ENCODE results near the gene EHD3.

Gene EHD3

DNA sequence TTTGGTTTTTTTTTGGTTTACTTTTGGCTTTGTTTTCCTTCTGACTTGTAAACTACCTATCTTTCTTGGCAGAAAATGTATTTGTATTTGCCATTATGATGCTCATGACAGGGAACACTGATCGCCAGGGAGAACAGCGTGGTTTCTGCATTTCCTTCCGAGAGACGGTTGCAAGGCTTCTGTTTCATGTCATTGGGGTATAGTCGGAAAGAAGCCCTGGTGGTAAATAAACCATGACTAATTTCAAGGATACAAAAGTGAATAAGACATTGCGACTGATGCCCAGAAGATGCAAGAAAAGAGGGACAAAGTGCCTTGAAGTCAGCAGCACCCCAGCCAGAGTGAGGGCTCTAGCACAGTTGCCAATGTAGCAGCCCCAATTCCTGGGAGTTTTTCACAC lies 12.4 kb upstream of the EHD3 start:
- no peak for DNase-seq
- TF ChIP-seq POLR2A (IDR thresholded peaks at IDR 0.05; ENCODE audit: low read length) (no peak), GATA1 (IDR thresholded peaks at IDR 0.05; ENCODE audit: low read depth, low read length) (no peak)

DNA sequence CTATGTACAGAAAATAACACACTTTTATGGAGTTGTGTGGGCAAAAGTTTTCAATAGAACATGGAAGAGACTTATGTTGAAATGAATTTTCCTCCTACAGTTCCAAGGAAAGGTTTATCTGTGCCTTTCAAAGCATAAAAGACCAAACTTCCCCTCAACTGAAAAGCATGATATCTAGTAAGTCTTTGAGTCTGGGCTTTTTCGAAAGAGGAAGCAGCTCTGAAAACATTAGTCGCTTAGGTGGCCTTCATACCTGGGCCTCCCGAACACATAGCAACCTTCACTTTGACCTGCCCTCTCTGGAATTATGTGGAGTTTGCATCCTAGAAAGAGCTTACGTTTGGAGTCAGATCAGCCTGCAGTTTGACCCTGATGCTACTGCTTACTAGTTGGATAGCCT lies 11.9 kb upstream of the EHD3 start:
- DNase-seq: no peak
- no peak for TF ChIP-seq POLR2A (IDR thresholded peaks at IDR 0.05; ENCODE audit: low read length)
- no peak for TF ChIP-seq GATA1 (IDR thresholded peaks at IDR 0.05; ENCODE audit: low read depth, low read length)

DNA sequence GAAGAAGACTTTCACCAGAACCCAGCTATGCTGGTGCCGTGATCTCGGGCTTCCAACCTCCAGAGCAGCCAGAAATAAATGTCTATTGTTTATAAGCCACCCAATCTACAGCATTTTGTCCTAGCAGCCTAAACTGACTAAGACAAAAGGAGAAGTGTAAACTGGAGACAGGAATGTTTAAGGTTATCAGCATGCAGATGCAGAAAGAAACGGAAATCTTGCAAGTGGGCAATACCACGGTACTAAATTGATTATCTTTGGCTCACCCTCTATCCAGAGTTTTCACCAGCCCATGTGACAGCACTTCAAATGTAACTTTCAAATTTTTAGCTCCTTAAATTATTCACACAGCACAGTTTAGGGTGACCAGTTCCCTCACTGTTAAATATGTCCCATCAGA lies 10.9 kb upstream of the EHD3 start:
- no peak for TF ChIP-seq POLR2A (IDR thresholded peaks at IDR 0.05; ENCODE audit: low read length)
- no peak for TF ChIP-seq GATA1 (IDR thresholded peaks at IDR 0.05; ENCODE audit: low read depth, low read length)
- DNase-seq: no peak

DNA sequence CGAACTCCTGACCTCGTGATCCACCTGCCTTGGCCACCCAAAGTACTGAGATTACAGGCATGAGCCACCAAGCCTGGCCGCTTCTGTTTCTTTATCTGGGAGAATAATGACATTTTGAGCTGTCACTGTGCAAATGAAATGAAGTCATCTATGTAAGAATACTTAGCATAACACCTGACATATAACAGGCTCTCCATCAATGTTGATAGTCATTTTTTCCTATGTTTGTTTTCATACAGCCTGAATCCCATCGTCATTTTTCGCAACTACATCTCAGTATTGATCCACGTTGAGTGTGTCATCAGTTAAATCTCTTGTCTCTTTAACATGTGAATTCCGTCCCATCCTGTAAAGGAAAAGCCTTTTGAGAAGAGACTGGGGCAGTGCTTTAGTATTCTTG lies 10.2 kb upstream of the EHD3 start:
- DNase-seq: no peak
- TF ChIP-seq POLR2A (IDR thresholded peaks at IDR 0.05; ENCODE audit: low read length): no peak

DNA sequence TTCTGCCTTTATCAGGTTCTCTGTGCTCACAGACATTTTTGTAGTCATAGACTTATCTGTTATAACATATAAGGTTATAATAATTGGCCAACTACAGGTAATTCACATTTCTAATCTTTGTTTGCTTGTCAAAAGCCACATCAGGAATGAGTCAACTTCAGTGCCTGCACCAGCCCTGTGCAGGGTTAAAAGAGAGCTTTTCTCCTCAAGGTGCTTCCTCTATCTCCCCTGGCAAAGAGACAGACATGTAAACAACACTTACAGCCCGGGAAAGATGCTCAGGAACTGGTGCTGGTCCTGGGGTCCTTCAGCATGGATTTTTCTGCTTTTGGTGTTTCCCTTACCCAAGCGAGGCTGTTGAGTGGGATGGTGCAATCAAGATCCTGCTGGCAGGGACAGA lies 7.7 kb upstream of the EHD3 start:
- TF ChIP-seq GATA1 (IDR thresholded peaks at IDR 0.05; ENCODE audit: low read depth, low read length): no peak
- no peak for TF ChIP-seq POLR2A (IDR thresholded peaks at IDR 0.05; ENCODE audit: low read length)
- no peak for DNase-seq

DNA sequence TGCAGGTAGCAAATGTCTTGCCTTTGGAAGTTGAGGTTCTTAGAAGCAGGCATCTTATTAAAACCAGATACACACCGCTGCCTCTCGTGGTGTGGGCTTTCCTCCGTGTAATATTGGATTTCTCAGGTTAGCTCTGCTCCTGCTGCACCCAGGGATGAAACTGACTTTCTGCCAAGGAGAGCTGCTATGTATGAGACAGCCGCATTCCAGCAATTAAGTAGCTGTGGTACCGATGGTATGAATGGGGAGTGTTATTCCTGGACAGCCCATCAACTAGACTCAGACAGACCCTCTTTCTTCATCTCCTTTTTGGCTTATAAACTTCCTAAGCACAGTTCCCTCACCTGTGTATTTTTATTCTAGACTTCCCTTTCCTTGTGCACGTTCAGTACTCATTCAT lies 6.8 kb upstream of the EHD3 start:
- DNase-seq: no peak
- TF ChIP-seq POLR2A (IDR thresholded peaks at IDR 0.05; ENCODE audit: low read length) (no peak), GATA1 (IDR thresholded peaks at IDR 0.05; ENCODE audit: low read depth, low read length) (no peak)

DNA sequence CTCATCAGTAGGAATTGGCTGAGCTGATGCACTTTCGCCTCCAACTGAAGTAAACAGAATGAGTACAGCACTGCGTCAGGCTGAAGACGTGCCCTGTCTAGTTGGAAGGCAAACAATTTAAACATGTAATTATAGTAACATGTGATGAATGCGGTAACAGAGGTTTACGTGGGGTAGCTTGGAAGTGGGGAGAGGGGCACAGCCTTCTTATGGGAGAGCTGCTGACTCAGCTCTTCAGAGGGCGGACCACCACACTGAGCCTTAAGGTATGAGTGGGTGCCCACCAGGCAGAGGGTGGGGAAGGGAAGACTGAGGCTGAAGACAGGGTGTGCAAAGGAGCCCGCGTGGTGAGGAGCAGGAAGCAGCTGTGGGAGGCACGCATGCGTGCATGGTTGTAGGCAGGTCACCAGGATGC lies 6.2 kb upstream of the EHD3 start:
- no peak for DNase-seq
- no peak for TF ChIP-seq GATA1 (IDR thresholded peaks at IDR 0.05; ENCODE audit: low read depth, low read length)

DNA sequence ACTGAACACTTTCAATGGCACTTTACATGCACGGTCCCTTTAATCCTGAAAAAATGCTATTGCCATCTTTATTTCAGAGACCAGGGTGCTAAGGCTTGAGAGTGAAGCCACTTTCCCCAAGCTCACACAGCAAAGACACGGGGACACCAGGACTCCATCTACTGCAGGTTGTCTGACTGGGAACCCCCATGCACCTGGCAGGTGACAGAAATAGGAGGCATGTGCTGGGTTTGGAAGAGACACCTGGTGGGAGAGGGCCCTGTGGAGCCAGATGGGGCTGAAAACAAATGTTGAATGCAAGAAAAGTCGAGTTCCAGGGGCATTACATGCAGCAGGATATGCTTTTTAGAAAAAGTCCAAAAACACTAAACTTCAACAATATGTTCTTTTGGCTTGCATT lies 5.2 kb upstream of the EHD3 start:
- no peak for DNase-seq
- TF ChIP-seq GATA1 (IDR thresholded peaks at IDR 0.05; ENCODE audit: low read depth, low read length) (no peak), POLR2A (IDR thresholded peaks at IDR 0.05; ENCODE audit: low read length) (no peak)

DNA sequence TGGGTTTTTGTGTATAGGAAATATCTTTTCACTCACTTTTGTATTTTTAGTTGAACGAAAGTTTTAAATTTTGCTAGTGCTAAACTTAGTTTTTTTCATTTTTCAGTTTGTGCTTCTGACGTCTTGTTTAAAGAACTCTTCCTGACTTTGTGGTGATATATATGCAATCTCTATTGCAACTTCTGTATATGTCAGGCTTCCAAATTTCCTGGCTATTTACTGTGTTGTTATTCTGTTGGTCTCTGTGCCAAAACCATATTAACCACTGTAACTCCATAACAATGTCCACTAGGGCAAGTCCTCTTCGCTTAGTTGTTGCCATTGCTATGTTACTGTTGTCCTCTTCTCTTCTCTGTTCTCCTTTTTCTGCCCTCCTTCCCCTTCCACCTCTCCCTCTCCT lies 3.2 kb upstream of the EHD3 start:
- TF ChIP-seq GATA1 (IDR thresholded peaks at IDR 0.05; ENCODE audit: low read depth, low read length) (no peak), POLR2A (IDR thresholded peaks at IDR 0.05; ENCODE audit: low read length) (no peak)
- DNase-seq: no peak

DNA sequence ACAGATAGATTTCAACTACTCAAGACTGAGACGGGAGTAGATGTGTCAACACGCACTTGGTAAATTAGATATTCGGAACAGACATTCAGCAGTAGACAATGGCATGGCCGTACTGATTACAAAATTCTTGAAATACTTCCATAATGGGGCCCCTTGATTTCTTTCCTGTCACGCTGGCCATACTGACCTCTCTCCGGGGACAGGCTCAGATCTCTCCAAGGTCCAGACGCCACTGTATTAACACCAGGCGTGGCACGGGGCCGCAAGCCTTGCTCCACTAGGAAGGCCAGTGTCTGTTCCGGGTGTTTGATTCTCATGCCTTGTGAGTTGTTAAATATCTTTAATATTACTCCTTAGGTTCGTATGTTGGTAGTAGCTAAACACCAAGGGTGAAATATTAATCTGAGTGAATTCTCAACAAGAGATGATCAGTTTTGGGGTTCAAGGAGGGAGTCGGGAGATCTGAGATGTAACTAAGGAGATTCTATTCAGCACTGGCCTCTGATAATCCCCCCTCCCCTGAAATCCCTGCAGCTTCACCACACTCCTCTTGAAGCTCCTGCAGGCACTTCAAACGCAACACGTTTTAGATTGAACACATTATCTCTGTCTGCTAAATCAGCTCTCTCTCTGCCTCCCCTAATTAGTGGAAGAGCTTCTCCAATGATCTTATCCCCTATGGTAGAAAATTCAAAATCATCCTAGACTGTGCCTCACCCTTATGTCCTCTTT lies 2.2 kb upstream of the EHD3 start:
- TF ChIP-seq POLR2A (IDR thresholded peaks at IDR 0.05; ENCODE audit: low read length) (no peak), GATA1 (IDR thresholded peaks at IDR 0.05; ENCODE audit: low read depth, low read length) (no peak)

DNA sequence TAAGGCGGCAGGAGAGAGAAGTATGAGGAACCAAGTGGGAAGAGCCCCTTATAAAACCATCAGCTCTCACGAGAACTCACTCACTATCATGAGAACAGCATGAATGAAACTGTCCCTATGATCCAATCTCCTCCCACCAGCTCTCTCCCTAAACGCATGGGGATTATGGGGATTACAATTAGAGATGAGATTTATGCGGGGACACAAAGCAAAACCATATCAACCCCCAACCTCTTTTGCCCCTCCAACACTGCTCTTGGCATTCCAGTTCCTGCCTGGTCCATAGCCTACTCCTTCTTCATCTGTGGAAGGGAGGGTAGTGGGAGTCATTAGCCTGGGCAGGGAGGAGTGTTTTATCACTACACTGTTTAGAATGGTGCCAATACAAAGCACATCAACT lies 1.4 kb upstream of the EHD3 start:
- DNase-seq: no peak
- TF ChIP-seq POLR2A (IDR thresholded peaks at IDR 0.05; ENCODE audit: low read length) (no peak), GATA1 (IDR thresholded peaks at IDR 0.05; ENCODE audit: low read depth, low read length) (no peak)

More for the DNA sequence above, 2.2 kb upstream of the EHD3 start:
- no peak for DNase-seq

DNA sequence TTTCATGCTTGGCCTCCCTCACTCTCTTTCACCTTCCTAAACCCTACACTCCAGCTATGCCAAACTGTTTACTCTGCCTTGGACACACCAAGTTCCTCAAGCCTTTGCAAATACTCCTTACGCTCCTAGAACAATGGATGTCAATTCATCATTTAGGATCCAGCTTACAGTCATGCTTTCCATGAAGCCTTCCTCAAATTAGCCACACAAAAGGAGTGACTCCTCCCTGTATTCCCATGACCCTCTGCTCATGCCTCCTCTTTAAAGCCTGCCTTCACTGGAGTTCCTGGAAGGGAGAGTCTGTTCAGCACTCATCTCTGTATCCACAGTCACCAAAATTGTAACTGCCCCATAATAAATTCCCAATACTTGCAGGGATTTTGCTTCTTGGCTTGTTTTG lies 721 bp upstream of the EHD3 start:
- TF ChIP-seq GATA1 (IDR thresholded peaks at IDR 0.05; ENCODE audit: low read depth, low read length) (no peak), POLR2A (IDR thresholded peaks at IDR 0.05; ENCODE audit: low read length) (no peak)

DNA sequence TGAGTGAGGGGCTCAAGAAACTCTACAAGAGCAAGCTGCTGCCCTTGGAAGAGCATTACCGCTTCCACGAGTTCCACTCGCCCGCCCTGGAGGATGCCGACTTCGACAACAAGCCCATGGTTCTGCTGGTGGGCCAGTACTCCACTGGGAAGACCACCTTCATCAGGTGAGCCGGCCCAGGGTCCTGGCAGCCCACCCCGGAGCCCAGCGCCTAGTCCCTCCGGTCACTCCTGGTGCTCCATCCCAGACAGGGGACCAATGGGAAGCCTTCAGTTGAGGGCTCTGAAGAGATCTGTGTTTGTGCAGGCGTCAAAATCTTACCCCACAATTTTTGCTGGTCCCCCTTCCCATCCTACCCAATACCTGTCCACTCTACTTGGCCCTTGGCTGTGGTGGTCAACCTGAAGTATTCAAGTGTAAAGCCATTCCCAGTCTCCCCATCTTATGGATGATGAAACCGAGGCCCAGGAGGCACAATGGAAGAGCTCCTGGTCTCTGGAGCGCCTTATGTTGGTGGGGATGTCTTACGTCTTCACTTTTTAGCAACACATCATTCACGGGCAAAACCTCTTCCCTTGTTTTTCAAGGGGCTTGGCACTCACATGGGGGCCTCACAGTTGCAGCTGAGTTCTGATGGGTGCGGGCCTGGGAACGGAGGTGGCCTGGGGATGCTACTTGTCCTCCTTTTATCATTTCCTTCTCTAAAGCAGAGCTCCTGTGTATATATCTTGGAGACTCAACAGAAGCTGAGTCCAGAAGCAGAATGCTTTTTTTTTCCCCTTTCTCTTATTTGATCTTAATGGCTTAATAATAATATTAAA lies 941 bp downstream of the EHD3 start:
- no peak for DNase-seq
- TF ChIP-seq POLR2A (IDR thresholded peaks at IDR 0.05; ENCODE audit: low read length) (no peak), GATA1 (IDR thresholded peaks at IDR 0.05; ENCODE audit: low read depth, low read length) (no peak)

More for the DNA sequence above, 721 bp upstream of the EHD3 start:
- no peak for DNase-seq

DNA sequence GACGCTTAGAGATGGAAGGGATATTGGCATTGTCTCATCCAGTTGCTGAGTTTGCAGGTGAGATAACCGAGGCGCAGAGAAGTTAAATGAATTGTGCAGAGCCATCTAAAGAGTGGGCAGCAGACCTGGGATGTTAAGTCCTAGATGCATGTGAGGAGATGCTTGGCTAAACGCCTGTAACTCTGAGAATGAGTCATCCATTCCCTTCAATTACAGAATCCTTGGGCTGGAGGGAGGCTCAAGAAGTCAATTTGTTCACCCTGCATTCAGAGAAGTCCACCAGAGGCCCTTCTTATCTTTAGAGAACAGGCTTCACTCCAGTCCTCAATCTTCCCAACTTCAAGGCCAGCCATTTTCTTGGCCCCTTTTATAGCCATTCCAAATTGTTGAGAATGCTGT lies 1.6 kb downstream of the EHD3 start:
- TF ChIP-seq GATA1 (IDR thresholded peaks at IDR 0.05; ENCODE audit: low read depth, low read length) (no peak), POLR2A (IDR thresholded peaks at IDR 0.05; ENCODE audit: low read length) (no peak)
- DNase-seq: peak; percentile 16 to 21
